Adrenal gland (tissue), 5 donors: Measurements from ENCODE around the gene HELZ.

Source experiments
- CTCF ChIP-seq, 6 experiments: fragments of 450-650 bp in 4 of 6; fragments of 200-600 bp in 2 of 6; sonication (generic) in 1 of 6; IDR thresholded peaks; 1 replicate in 5 of 6; 2 replicates in 1 of 6; pipeline versions ENCODE4 v1.5.1 to v1.8.0; 2016 to 2021; ENCODE audit warnings: antibody characterized with exemption in 6 of 6, mild to moderate bottlenecking in 2 of 6, moderate library complexity in 1 of 6
- POLR2A ChIP-seq, 2 donors: fragments of 450-650 bp; IDR thresholded peaks; one replicate each; pipeline ENCODE4 v1.6.1; 2017; ENCODE audit warnings: antibody characterized with exemption in 2 of 2, mild to moderate bottlenecking in 2 of 2, moderate library complexity in 1 of 2
- donor health status: DM: no; HTN: no; CAD: no.

DNA sequence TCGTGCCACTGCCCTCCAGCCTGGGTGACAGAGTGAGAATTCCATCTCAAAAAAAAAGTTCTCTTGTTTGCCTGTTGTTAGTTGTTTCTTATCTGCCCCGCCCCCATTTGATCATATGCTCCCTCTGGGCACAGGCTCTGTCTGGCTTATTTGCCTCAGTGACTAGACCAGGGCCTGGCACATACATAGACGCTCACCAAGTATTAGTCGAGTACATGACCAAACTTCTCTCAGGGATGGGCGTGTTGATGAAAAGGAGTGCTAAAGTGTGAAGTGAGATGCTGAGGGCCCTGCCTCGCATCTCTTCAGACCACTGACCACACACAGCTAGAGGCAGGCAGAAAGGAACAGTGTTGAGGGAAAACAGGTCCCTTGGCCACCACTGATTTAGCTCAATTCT lies 3.3 kb upstream of the HELZ start:
- TF ChIP-seq CTCF (IDR thresholded peaks at IDR 0.05) (no peak), POLR2A (IDR thresholded peaks at IDR 0.05) (no peak)
